Esophagus (tissue), 2 donors: ENCODE data around the gene ERBB4. TPM values are rescaled to one million over a fixed set of nuclear protein-coding genes. Genes with fewer than 3 reads are reported as not detected.

Source experiments
- H3K27ac ChIP-seq, 2 donors: one replicate each; pipeline ENCODE4 v1.5.1; 2013; ENCODE audit warnings: low read depth in 2 of 2, mild to moderate bottlenecking in 2 of 2, inconsistent platforms in 1 of 2, low read length in 1 of 2, moderate library complexity in 1 of 2
- H3K27me3 ChIP-seq, 2 donors: one replicate each; pipeline ENCODE4 v1.6.1; 2013; ENCODE audit warnings: low read length in 2 of 2, control low read depth in 1 of 2, mild to moderate bottlenecking in 1 of 2; ENCODE audit not compliant: insufficient read depth in 2 of 2, control insufficient read depth in 1 of 2
- H3K36me3 ChIP-seq, 2 donors: one replicate each; pipeline ENCODE4 v1.6.1; 2013; ENCODE audit warnings: low read length in 1 of 2; ENCODE audit not compliant: control insufficient read depth in 2 of 2, insufficient read depth in 2 of 2
- H3K4me1 ChIP-seq, 2 donors: one replicate each; pipeline ENCODE4 v1.6.1; 2013; ENCODE audit warnings: low read length in 1 of 2; ENCODE audit not compliant: control insufficient read depth in 2 of 2, insufficient read depth in 2 of 2
- H3K4me3 ChIP-seq, 2 donors: one replicate each; pipeline ENCODE4 v1.5.1; 2013; ENCODE audit warnings: low read length in 2 of 2, mild to moderate bottlenecking in 2 of 2, low read depth in 1 of 2, moderate library complexity in 1 of 2
- H3K9me3 ChIP-seq, 2 donors: one replicate each; pipeline ENCODE4 v1.6.1; 2013; ENCODE audit warnings: mild to moderate bottlenecking in 2 of 2, low read depth in 1 of 2, low read length in 1 of 2, moderate library complexity in 1 of 2; ENCODE audit not compliant: control insufficient read depth in 2 of 2, insufficient read depth in 1 of 2
- WGBS, 2 donors: extraction: QIAGEN DNeasy Blood & Tissue Kit; methylation state at CpG; one replicate each; pipeline ENCODE4 v1.1.7; 2013; 5-methylcytosine and 5-hydroxymethylcytosine counted together
- polyA plus RNA-seq, 2 donors: library from polyadenylated mRNA; stranded (reverse); fragments of 200-250 nt; gene quantifications; one replicate each; pipeline ENCODE4 v1.2.3, GENCODE V29; 2013
- donor health status: healthy with polysubstance abuse.
- donor health status: Bipolar disorder and iron deficiency.

ERBB4 gene
- polyA plus RNA-seq, 2 donors = under 0.01 to 0.06 TPM

DNA sequence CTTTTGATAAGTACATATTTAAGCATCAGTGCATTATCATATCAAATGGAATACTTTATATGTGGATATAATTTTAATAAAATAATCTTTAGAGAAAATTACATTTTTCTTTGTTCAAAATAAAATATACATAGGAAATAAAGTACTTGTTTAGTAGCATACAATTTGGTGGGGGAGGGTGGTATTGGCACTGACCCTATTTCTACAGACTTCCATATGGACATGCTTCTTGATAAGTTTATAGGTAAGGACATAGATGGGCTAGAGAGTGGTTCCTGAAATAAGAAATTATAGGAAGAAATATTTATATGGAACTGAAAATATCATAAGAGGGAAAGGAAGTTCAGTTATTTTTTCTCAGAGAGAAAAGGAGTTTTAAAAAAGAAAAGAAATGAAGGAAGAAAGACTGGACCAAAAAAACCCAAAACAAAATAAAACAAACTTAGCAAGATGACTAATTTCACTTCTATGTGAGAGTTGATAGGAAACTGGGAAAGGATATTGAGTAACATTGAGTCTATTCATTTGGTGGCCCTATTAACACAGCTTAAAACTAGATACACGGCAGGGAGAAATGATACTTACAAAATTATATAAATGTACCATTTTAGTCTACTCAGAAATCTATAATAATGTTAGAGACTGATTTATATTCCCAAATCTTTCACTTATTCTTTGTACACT lies 505.9 kb downstream of the ERBB4 start:
- no peaks in the 10 kb centered on the region for H3K36me3 ChIP-seq
- no peak overlapping the region for H3K4me3 ChIP-seq
- WGBS, 2 donors = 78% methylated on average over 1 of the region's 1 CpG
- H3K27me3 ChIP-seq = no peaks in the 10 kb centered on the region
- H3K4me1 ChIP-seq = no peaks in the 10 kb centered on the region
- H3K9me3 ChIP-seq = no peaks in the 10 kb centered on the region
- no peak overlapping the region for H3K27ac ChIP-seq

DNA sequence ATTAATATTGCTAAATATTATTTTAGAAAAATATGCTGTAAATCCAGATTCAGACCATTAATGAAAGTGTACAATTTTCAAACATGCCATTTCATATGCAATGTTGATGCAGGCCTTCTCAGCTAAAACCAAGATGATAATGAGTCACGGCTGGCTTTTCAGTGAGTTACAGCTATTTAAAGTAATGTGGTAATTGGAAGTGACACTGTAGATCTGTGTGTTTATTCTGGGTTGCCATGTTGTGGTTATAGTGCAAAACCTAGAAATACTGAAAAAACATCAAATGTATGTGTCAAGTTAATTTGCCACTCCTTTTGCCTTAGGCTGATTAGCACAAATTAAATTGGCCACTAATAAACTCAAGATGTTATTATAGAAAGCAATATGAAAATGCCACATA lies 506.6 kb downstream of the ERBB4 start:
- no peak overlapping the region for H3K4me3 ChIP-seq
- H3K9me3 ChIP-seq = no peaks in the 10 kb centered on the region
- H3K27ac ChIP-seq = no peak overlapping the region
- no peaks in the 10 kb centered on the region for H3K27me3 ChIP-seq
- no peaks in the 10 kb centered on the region for H3K36me3 ChIP-seq
- 42 to 67% methylated on average over 1 of the region's 1 CpG for WGBS, 2 donors
- H3K4me1 ChIP-seq = no peaks in the 10 kb centered on the region

DNA sequence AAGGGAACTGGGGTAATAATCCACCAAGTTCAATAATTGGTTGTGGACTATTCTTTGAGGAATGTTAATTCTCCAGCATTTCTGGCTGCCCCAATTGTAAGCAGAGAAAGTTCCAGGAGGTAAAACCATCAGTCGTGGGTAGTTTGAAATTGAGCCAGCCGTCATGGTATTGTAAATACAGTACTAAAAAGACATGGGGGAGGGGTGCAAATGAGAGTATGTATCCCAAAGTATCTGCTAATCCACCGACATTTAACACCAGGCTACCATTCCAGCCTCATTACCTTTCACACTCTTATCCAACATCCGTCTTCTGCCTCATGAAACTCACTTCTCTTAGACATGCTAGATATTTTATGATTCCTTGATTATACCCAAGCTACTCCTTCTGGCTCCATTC lies 507.9 kb downstream of the ERBB4 start:
- Histone ChIP-seq H3K27me3 (no peaks in the 10 kb centered on the region), H3K36me3 (no peaks in the 10 kb centered on the region), H3K27ac (no peak overlapping the region), H3K4me3 (no peak overlapping the region), H3K9me3 (no peaks in the 10 kb centered on the region), H3K4me1 (no peaks in the 10 kb centered on the region)
- WGBS, 2 donors = 50 to 64% methylated on average over 4 of the region's 4 CpGs

DNA sequence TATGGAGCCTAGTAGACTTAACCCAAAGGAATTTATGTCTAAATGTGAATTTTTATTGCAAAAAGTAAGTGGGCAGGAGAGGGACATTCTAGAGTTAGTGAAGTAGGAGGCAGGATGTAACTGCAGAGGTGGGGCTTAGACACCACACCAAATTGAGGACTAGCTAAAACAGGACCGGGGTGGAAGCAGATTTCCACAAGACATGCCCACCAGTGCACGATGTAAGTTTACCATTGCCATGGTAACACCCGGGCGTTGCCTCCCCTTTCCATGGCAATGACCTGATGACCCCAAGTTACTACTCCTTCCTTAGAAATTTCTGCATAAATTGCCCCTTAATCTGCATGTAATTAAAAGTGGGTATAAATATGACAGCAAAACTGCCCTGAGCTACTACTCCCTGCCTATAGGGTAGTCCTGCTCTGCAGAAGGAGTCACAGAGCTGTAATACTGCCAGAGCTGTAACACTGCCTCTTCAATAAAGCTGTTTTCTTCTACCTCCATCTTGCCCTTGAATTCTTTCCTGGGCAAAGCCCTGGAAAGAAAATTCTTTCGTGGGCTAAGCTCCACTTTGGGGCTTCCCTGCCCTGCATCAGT lies 509.7 kb downstream of the ERBB4 start:
- Histone ChIP-seq H3K27ac (no peak overlapping the region), H3K36me3 (no peaks in the 10 kb centered on the region), H3K9me3 (no peaks in the 10 kb centered on the region), H3K4me1 (no peaks in the 10 kb centered on the region), H3K27me3 (no peaks in the 10 kb centered on the region), H3K4me3 (no peak overlapping the region)
- 51 to 52% methylated on average over 5 of the region's 5 CpGs for WGBS, 2 donors

DNA sequence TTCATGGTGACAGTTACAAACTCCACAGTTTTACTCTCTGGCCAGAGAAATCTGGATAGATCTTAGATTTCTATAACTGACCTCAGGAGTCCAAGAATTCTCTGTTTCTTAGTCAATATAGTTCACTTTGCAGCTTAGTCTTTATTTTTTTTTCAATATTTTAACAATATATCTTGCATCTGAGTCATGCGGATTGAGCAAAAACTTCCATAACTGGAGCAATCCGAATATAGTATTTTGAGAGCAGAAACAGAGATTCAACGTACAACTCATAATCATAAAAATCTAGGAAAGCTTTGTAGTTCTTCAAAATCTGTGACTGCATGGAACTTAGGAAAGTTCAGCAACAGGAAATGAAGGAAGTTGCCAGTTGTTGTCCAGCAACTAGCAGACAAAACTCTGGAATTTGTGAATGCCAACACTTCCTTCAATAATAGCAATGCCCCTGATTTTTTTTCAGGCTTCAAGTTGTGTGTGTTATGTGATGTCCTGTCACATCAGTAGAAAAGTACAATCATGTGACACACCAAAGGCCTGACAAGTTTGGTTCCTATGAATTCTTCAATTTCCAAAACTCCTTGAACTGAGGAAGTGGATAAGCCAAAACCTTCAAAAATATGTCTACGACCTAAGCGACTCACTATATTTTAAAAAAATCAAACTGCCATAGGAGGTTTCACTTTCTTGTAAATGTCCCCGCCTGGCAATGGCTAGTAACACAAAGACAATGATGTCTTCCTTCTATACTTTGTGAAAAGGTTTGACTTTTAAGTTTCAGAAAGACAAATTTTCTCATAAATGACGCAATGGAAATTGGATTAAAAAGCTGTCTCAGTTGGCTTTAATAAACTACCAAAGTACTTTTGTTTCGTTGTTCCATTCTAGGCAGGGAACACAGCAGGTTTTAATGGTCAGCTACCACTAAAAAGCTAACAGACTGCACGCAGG lies 510.6 kb downstream of the ERBB4 start:
- 75 to 77% methylated on average over 9 of the region's 9 CpGs for WGBS, 2 donors
- no peaks in the 10 kb centered on the region for H3K9me3 ChIP-seq
- no peaks in the 10 kb centered on the region for H3K4me1 ChIP-seq
- no peak overlapping the region for H3K4me3 ChIP-seq
- no peaks in the 10 kb centered on the region for H3K27me3 ChIP-seq
- H3K36me3 ChIP-seq = no peaks in the 10 kb centered on the region
- H3K27ac ChIP-seq = no peak overlapping the region

DNA sequence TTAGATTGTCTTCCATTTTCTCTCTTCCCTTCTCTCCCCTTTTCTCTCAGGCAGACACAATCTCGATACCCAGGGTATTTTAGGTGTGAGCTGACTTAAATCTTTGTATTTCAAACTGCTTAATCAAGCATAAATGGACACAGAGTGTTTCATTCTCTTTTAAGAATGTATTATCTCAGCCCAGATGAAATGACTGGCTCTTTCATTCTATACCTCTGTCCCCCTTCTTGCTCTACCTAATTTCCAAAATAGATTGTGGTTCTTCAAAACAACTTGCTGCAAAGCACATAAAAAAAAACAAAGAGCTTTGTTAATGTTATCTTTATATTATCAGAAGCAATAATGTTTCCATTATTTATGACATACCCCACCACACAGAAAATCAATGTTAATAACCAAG lies 514.6 kb downstream of the ERBB4 start:
- Histone ChIP-seq H3K4me3 (no peak overlapping the region), H3K27me3 (no peaks in the 10 kb centered on the region), H3K9me3 (no peaks in the 10 kb centered on the region), H3K36me3 (no peaks in the 10 kb centered on the region), H3K4me1 (no peaks in the 10 kb centered on the region), H3K27ac (no peak overlapping the region)
- 29 to 54% methylated on average over 1 of the region's 1 CpG for WGBS, 2 donors

DNA sequence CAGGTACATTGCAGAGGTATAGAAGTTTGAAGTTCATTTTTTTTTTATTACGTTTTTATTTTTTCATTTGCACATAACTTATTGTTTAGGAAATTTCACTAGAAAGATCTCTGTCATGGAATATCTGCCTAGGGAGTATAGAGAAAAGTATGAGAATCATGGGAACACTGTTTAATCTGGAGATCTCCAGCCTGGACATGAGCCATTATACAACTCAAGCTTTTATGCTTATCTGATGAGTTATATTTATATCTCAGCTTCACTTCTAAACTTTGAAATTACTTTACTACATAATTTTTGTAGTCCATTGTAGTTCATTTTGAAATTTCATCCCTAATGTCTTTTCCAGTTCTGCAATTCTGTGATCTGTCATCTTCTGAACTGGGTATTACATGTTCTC lies 515.6 kb downstream of the ERBB4 start:
- Histone ChIP-seq H3K36me3 (no peaks in the 10 kb centered on the region), H3K9me3 (no peaks in the 10 kb centered on the region), H3K27ac (no peak overlapping the region), H3K4me3 (no peak overlapping the region), H3K4me1 (no peaks in the 10 kb centered on the region), H3K27me3 (no peaks in the 10 kb centered on the region)
- WGBS, 2 donors = 74 to 78% methylated on average over 1 of the region's 1 CpG

DNA sequence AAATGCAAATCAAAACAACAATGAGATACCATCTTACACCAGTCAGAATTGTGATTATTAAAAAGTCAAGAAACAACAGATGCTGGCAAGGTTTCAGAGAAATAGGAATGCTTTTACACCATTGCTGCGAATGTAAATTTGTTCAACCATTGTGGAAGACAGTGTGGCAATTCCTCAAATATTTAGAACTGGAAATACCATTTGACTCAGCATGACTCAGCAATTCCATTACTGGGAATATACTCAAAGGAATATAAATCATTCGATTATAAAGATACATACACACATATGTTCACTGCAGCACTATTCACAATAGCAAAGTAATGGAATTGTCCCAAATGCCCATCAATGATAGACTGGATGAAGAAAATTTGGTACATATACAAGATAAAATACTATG lies 516.7 kb downstream of the ERBB4 start:
- 59 to 61% methylated on average over 2 of the region's 2 CpGs for WGBS, 2 donors
- H3K9me3 ChIP-seq = no peaks in the 10 kb centered on the region
- no peak overlapping the region for H3K4me3 ChIP-seq
- H3K36me3 ChIP-seq = no peaks in the 10 kb centered on the region
- no peaks in the 10 kb centered on the region for H3K4me1 ChIP-seq
- no peak overlapping the region for H3K27ac ChIP-seq
- no peaks in the 10 kb centered on the region for H3K27me3 ChIP-seq

DNA sequence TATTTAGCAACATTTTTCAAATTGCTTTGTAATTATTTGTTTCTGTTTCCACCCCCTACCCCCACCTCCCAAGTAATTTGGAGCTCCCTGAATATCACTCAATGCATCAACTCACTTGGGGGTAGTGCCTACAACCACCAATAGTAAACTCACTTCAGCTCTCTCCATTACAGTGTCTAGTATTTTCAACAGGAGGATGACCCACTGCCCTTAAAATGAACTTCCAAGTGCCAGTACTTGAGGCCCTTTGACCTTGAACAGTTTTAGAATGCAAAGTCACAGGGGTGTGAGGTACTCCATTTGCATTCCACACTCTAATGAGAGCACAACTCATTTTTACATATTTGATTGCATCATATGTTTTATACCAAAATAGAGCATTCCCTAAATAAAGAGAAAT lies 523.0 kb downstream of the ERBB4 start:
- no peaks in the 10 kb centered on the region for H3K36me3 ChIP-seq
- no peaks in the 10 kb centered on the region for H3K9me3 ChIP-seq
- no peaks in the 10 kb centered on the region for H3K27me3 ChIP-seq
- H3K4me3 ChIP-seq = no peak overlapping the region
- H3K27ac ChIP-seq = no peak overlapping the region
- H3K4me1 ChIP-seq = no peaks in the 10 kb centered on the region
